H1 (cell line): ENCODE results near the gene FOXN4. TPM values are rescaled to one million over a fixed set of nuclear protein-coding genes. Genes with fewer than 3 reads are reported as not detected.

Experiments used
- CTCF ChIA-PET: fragments of 300-600 bp; sonication (Branson Sonifier 250); formaldehyde crosslinking; loops from one replicate; lab custom pipeline; 2021; ENCODE audit not compliant: partially characterized antibody; lab: Charles Lee
- POLR2A ChIA-PET: fragments of 300-600 bp; sonication (Branson Sonifier 250); formaldehyde crosslinking; loops from one replicate; lab custom pipeline; 2021; ENCODE audit warnings: inconsistent platforms; ENCODE audit not compliant: partially characterized antibody; lab: Charles Lee
- DNase-seq, 2 experiments: peaks; one replicate each; pipeline versions ENCODE4 v3.0.0 to v3.0.0-alpha.2; 2010 to 2022; ENCODE audit warnings: low spot score in 2 of 2, low read depth in 1 of 2, mixed read lengths in 1 of 2
- FAIRE-seq: peaks from 2 replicates; lab custom pipeline; 2011; peaks lifted over from hg19 to GRCh38; lab: Jason Lieb, UNC
- H2AFZ ChIP-seq: 2 replicates; pipeline ENCODE4 v1.8.1; 2012; ENCODE audit warnings: low read length, inconsistent platforms
- H2AK5ac ChIP-seq: 2 replicates; pipeline ENCODE4 v1.6.1; 2013; ENCODE audit warnings: low read depth, low read length
- H2BK120ac ChIP-seq: replicated peaks from 2 replicates; pipeline ENCODE3; 2013; ENCODE audit warnings: low read depth, low read length, inconsistent platforms
- H2BK12ac ChIP-seq: 2 replicates; pipeline ENCODE4 v1.6.1; 2013; ENCODE audit warnings: low read depth, low read length
- H2BK15ac ChIP-seq: 2 replicates; pipeline ENCODE4 v1.6.1; 2013; ENCODE audit warnings: low read length
- H2BK20ac ChIP-seq: 2 replicates; pipeline ENCODE4 v1.6.1; 2013; ENCODE audit warnings: low read length
- H2BK5ac ChIP-seq: 2 replicates; pipeline ENCODE4 v1.6.1; 2013; ENCODE audit warnings: low read depth, low read length
- H3K14ac ChIP-seq: 2 replicates; pipeline ENCODE4 v1.6.1; 2013; ENCODE audit warnings: inconsistent platforms; ENCODE audit not compliant: insufficient read length
- H3K18ac ChIP-seq: 2 replicates; pipeline ENCODE4 v1.6.1; 2013; ENCODE audit warnings: low read length; ENCODE audit errors: extremely low read depth
- H3K23ac ChIP-seq: 2 replicates; pipeline ENCODE4 v1.6.1; 2013; ENCODE audit warnings: inconsistent platforms; ENCODE audit not compliant: insufficient read length
- H3K23me2 ChIP-seq: 2 replicates; pipeline ENCODE4 v1.6.1; 2013; ENCODE audit warnings: low read depth, low read length
- H3K27ac ChIP-seq: 2 replicates; pipeline ENCODE4 v1.6.1; 2011; ENCODE audit warnings: low read depth, low read length, inconsistent platforms
- H3K27me3 ChIP-seq, 4 experiments: replicated peaks in 1 of 4; 1 replicate in 1 of 4; 2 replicates in 3 of 4; pipeline versions ENCODE4 v1.6.1 to v1.8.1; 2011 to 2013; ENCODE audit warnings: low read length in 3 of 4, mild to moderate bottlenecking in 3 of 4, inconsistent platforms in 2 of 4, mixed read lengths in 2 of 4, moderate library complexity in 1 of 4; ENCODE audit not compliant: control insufficient read depth in 3 of 4, insufficient read depth in 3 of 4; ENCODE audit errors: extremely low read depth in 1 of 4
- H3K36me3 ChIP-seq, 4 experiments: 2 replicates each; pipeline versions ENCODE4 v1.6.1 to v1.8.1; 2011 to 2013; ENCODE audit warnings: mild to moderate bottlenecking in 4 of 4, low read length in 3 of 4, moderate library complexity in 2 of 4, control low read depth in 1 of 4, inconsistent platforms in 1 of 4; ENCODE audit not compliant: insufficient read depth in 4 of 4, control insufficient read depth in 2 of 4
- H3K4ac ChIP-seq: replicated peaks from 2 replicates; pipeline ENCODE3; 2013; ENCODE audit warnings: low read length, low read depth, mixed read lengths, inconsistent platforms; ENCODE audit not compliant: insufficient read length
- H3K4me1 ChIP-seq, 4 experiments: replicated peaks in 1 of 4; 1 replicate in 1 of 4; 2 replicates in 3 of 4; pipeline versions ENCODE4 v1.6.1 to v1.8.1; 2011 to 2013; ENCODE audit warnings: low read length in 3 of 4, inconsistent platforms in 2 of 4, mixed read lengths in 1 of 4; ENCODE audit not compliant: insufficient read depth in 4 of 4, control insufficient read depth in 3 of 4
- H3K4me2 ChIP-seq, 2 experiments: 2 replicates each; pipeline versions ENCODE4 v1.6.1 to v1.8.1; 2011 to 2013; ENCODE audit warnings: low read depth in 2 of 2, low read length in 2 of 2, control low read depth in 1 of 2, inconsistent platforms in 1 of 2, mild to moderate bottlenecking in 1 of 2; ENCODE audit not compliant: insufficient read depth in 1 of 2
- H3K4me3 ChIP-seq, 4 experiments: fragments of 200-600, 300-600 bp in 1 of 4; sonication (generic), shearing (Covaris generic), sonication (Bioruptor Twin) in 1 of 4; 2 replicates each; pipeline versions ENCODE4 v1.5.1 to v1.8.1; 2011 to 2016; ENCODE audit warnings: low read length in 4 of 4, low read depth in 3 of 4, control low read depth in 2 of 4, inconsistent platforms in 2 of 4, mild to moderate bottlenecking in 2 of 4, mixed read lengths in 1 of 4, moderate library complexity in 1 of 4; ENCODE audit not compliant: insufficient read depth in 2 of 4; ENCODE audit errors: extremely low read depth in 1 of 4
- H3K56ac ChIP-seq: replicated peaks from 2 replicates; pipeline ENCODE3; 2013; ENCODE audit warnings: low read depth, mild to moderate bottlenecking, mixed read lengths, low read length, inconsistent platforms; ENCODE audit not compliant: insufficient read length
- H3K79me1 ChIP-seq: 2 replicates; pipeline ENCODE4 v1.6.1; 2013; ENCODE audit warnings: low read depth, low read length, control low read depth
- H3K79me2 ChIP-seq, 2 experiments: 2 replicates each; pipeline versions ENCODE4 v1.6.1 to v1.8.1; 2012 to 2013; ENCODE audit warnings: low read length in 2 of 2, mild to moderate bottlenecking in 2 of 2, inconsistent platforms in 1 of 2; ENCODE audit not compliant: insufficient read depth in 2 of 2, control insufficient read depth in 1 of 2
- H3K9ac ChIP-seq, 4 experiments: replicated peaks in 1 of 4; 1 replicate in 1 of 4; 2 replicates in 3 of 4; pipeline versions ENCODE4 v1.6.1 to v1.8.1; 2011 to 2013; ENCODE audit warnings: low read depth in 3 of 4, low read length in 3 of 4, control low read depth in 2 of 4, mild to moderate bottlenecking in 2 of 4, moderate library complexity in 2 of 4, inconsistent platforms in 1 of 4; ENCODE audit errors: extremely low read depth in 1 of 4
- H3K9me3 ChIP-seq, 2 experiments: 2 replicates each; pipeline versions ENCODE4 v1.6.1 to v1.8.1; 2012 to 2013; ENCODE audit warnings: mild to moderate bottlenecking in 2 of 2, moderate library complexity in 2 of 2, control low read depth in 1 of 2, inconsistent platforms in 1 of 2, low read depth in 1 of 2, low read length in 1 of 2, mixed read lengths in 1 of 2; ENCODE audit not compliant: insufficient read depth in 2 of 2
- H4K20me1 ChIP-seq, 2 experiments: replicated peaks in 1 of 2; 2 replicates each; pipeline versions ENCODE3 to v1.8.1; 2011 to 2013; ENCODE audit warnings: inconsistent platforms in 2 of 2, low read length in 2 of 2, mild to moderate bottlenecking in 1 of 2; ENCODE audit not compliant: insufficient read depth in 2 of 2, control insufficient read depth in 1 of 2
- H4K5ac ChIP-seq: 2 replicates; pipeline ENCODE4 v1.6.1; 2013; ENCODE audit warnings: low read length, low read depth, mixed read lengths, inconsistent platforms; ENCODE audit not compliant: insufficient read length
- H4K8ac ChIP-seq: 2 replicates; pipeline ENCODE4 v1.8.0; 2013; ENCODE audit warnings: mild to moderate bottlenecking, moderate library complexity, low read length, inconsistent platforms; ENCODE audit not compliant: insufficient read depth; ENCODE audit errors: extremely low read depth
- H4K91ac ChIP-seq: replicated peaks from 2 replicates; pipeline ENCODE3; 2013; ENCODE audit warnings: low read length, mixed read lengths, inconsistent platforms; ENCODE audit not compliant: insufficient read length
- ATF2 ChIP-seq: IDR thresholded peaks from 2 replicates; pipeline ENCODE4 v1.6.1; 2012; ENCODE audit warnings: low read length, inconsistent platforms
- BRCA1 ChIP-seq: IDR thresholded peaks from 2 replicates; pipeline ENCODE4 v1.6.1; 2012; ENCODE audit warnings: low read depth, low read length, improper control_type of control experiment
- CTBP2 ChIP-seq: IDR thresholded peaks from 2 replicates; pipeline ENCODE4 v1.7.0; 2011; ENCODE audit warnings: borderline replicate concordance, mild to moderate bottlenecking, moderate library complexity, mixed read lengths, low read length; ENCODE audit not compliant: insufficient read depth, insufficient read length
- GABPA ChIP-seq: IDR thresholded peaks from 2 replicates; pipeline ENCODE4 v1.6.1; 2011; ENCODE audit warnings: mild to moderate bottlenecking, low read length, moderate library complexity, borderline replicate concordance; ENCODE audit not compliant: insufficient read depth
- GTF2F1 ChIP-seq: IDR thresholded peaks from 2 replicates; pipeline ENCODE4 v1.6.1; 2012; ENCODE audit warnings: low read depth, low read length, improper control_type of control experiment, borderline replicate concordance
- MAFK ChIP-seq: IDR thresholded peaks from 2 replicates; pipeline ENCODE4 v1.6.1; 2012; ENCODE audit warnings: low read depth, mild to moderate bottlenecking, improper control_type of control experiment, low read length
- POLR2AphosphoS5 ChIP-seq: IDR thresholded peaks from 2 replicates; pipeline ENCODE4 v1.6.1; 2011; ENCODE audit warnings: low read depth, low read length
- WGBS, 2 experiments: shearing (Covaris generic) in 1 of 2; methylation state at CpG; one replicate each; pipeline versions ENCODE4 v1.1.6 to v1.1.7; 2013 to 2015; ENCODE audit warnings: low lambda C conversion rate in 2 of 2, mixed read lengths in 2 of 2, inconsistent platforms in 1 of 2, low coverage in 1 of 2, missing lambda C conversion rate in 1 of 2; ENCODE audit not compliant: insufficient replicate concordance in 2 of 2, insufficient coverage in 1 of 2, insufficient read length in 1 of 2; ENCODE audit errors: extremely low coverage in 1 of 2, missing lambda C conversion rate in 1 of 2; 5-methylcytosine and 5-hydroxymethylcytosine counted together
- polyA plus RNA-seq, 7 experiments: library from polyadenylated mRNA; depleted of rRNA in 3 of 7; stranded (reverse) in 5 of 7; unstranded in 2 of 7; fragments of >200 nt in 5 of 7; fragments of 200-250 nt in 2 of 7; gene quantifications; 1 replicate in 5 of 7; 2 replicates in 1 of 7; 4 replicates in 1 of 7; pipeline versions ENCODE4 v1.2.1 to v1.2.3, GENCODE V29; 2011 to 2013; ENCODE audit warnings: missing spikeins in 2 of 7, mixed read lengths in 2 of 7
- total RNA-seq: library from RNA; stranded (reverse); fragmentation: NEBNext Ultra II Directional; extraction: Animal tissue kit (Norgen Biotek cat#: 25700); gene quantifications from 2 replicates; pipeline ENCODE4 v1.2.1, GENCODE V29; 2021

The FOXN4 gene
- total and polyA plus RNA-seq, 2 of the 8 experiments (the other 6 are each of a cell fraction or from before 2014, with no cell fraction given), result 0.26 to 0.29 TPM

GRCh38 chr12:109266106-109266879, 42.8 kb downstream of the FOXN4 start:
- Histone ChIP-seq H3K9ac (no peak overlapping the region), H2BK5ac (no peak overlapping the region), H2BK20ac (no peak overlapping the region), H3K27ac (no peak overlapping the region), H3K18ac (no peak overlapping the region), H3K79me1 (no peaks in the 10 kb centered on the region), H2BK12ac (no peak overlapping the region), H3K4ac (no peak overlapping the region), H3K36me3 (no peaks in the 10 kb centered on the region), H4K5ac (no peak overlapping the region), H3K9me3 (no peaks in the 10 kb centered on the region), H2AFZ (no peak overlapping the region), H2BK120ac (no peak overlapping the region), H3K4me3 (no peak overlapping the region), H4K20me1 (no peaks in the 10 kb centered on the region), H3K14ac (no peak overlapping the region), H3K23me2 (no peaks in the 10 kb centered on the region), H3K79me2 (no peaks in the 10 kb centered on the region), H3K56ac (no peak overlapping the region), H4K91ac (no peak overlapping the region), H2BK15ac (no peak overlapping the region), H3K4me2 (no peak overlapping the region), H3K27me3 (peaks cover 0 to 2% (median 0%) of the 10 kb centered on the region in 4 experiments; a peak in 1 of 7 replicates), H2AK5ac (no peak overlapping the region), H3K4me1 (no peaks in the 10 kb centered on the region), H3K23ac (no peak overlapping the region), H4K8ac (no peak overlapping the region)
- POLR2A ChIA-PET, result no interaction called here
- TF ChIP-seq ATF2 (no peak), GABPA (no peak), BRCA1 (no peak), GTF2F1 (no peak), POLR2AphosphoS5 (no peak), MAFK (no peak), CTBP2 (no peak)
- FAIRE-seq (no peak), DNase-seq (no peak)
- CTCF ChIA-PET, result interaction anchor here (0.6 to 9.8 kb wide), 10 partner anchors 12 to 1605 kb away, joined by 3 to 148 read pairs (median 4); partner anchors contain the start of gene MYO1H
- WGBS, 2 experiments, result 83% methylated on average over 16 of the region's 16 CpGs; no CpG with 5 or more reads in 1 of the 2 experiments
